Progenitor cell of endocrine pancreas (in vitro differentiated cells): ENCODE measurements around the gene BMPR1B. TPM values are rescaled to one million over a fixed set of nuclear protein-coding genes. Genes with fewer than 3 reads are reported as not detected.

Experiments used
- DNase-seq: peaks from one replicate; pipeline ENCODE4 v3.0.0; 2021; ENCODE audit warnings: low spot score; ENCODE audit not compliant: unreplicated experiment
- H3K27ac Mint-ChIP-seq: 2 replicates; pipeline ENCODE4 v1.8.0; 2021; ENCODE audit warnings: mild to moderate bottlenecking, moderate library complexity, mixed read lengths
- H3K27me3 Mint-ChIP-seq: 2 replicates; pipeline ENCODE4 v1.8.0; 2021; ENCODE audit warnings: mixed read lengths
- H3K36me3 Mint-ChIP-seq: 2 replicates; pipeline ENCODE4 v1.8.0; 2022; ENCODE audit warnings: mixed read lengths; ENCODE audit not compliant: insufficient read depth
- H3K4me1 Mint-ChIP-seq: 2 replicates; pipeline ENCODE4 v1.8.0; 2021; ENCODE audit warnings: low read depth, mixed read lengths
- H3K4me3 Mint-ChIP-seq: 2 replicates; pipeline ENCODE4 v1.8.0; 2021; ENCODE audit warnings: low read depth, mild to moderate bottlenecking, moderate library complexity, mixed read lengths
- H3K9me3 Mint-ChIP-seq: 2 replicates; pipeline ENCODE4 v1.8.0; 2021; ENCODE audit warnings: low read depth, mixed read lengths
- CTCF ChIP-seq: fragments of 200-600 bp; sonication (generic); IDR thresholded peaks from one replicate; pipeline ENCODE4 v1.5.0; 2021; ENCODE audit warnings: antibody characterized with exemption, mild to moderate bottlenecking; ENCODE audit not compliant: unreplicated experiment
- total RNA-seq: library from RNA; stranded (reverse); gene quantifications from 2 replicates; pipeline ENCODE4 v1.2.1, GENCODE V29; 2021

BMPR1B gene
- total RNA-seq, 1 donor from 2014 or later = 21.1 TPM

- Mint-ChIP-seq H3K4me3 (no peak overlapping the region), H3K9me3 (no peaks in the 10 kb centered on the region), H3K27ac (no peak overlapping the region), H3K4me1 (peaks cover 15% of the 10 kb centered on the region), H3K36me3 (no peaks in the 10 kb centered on the region), H3K27me3 (no peaks in the 10 kb centered on the region)
- TF ChIP-seq CTCF = no peak
- no peak for DNase-seq
Observed at GRCh38 chr4:94732358-94732698, 25.4 kb upstream of the BMPR1B start.

- Mint-ChIP-seq H3K4me3 (no peak overlapping the region), H3K4me1 (peaks cover 9% of the 10 kb centered on the region), H3K27me3 (no peaks in the 10 kb centered on the region), H3K36me3 (no peaks in the 10 kb centered on the region), H3K27ac (no peak overlapping the region), H3K9me3 (no peaks in the 10 kb centered on the region)
- no peak for DNase-seq
- no peak for TF ChIP-seq CTCF
Observed at GRCh38 chr4:94739741-94740140, 18.0 kb upstream of the BMPR1B start.

GRCh38 chr4:94741304-94741703 lies 16.5 kb upstream of the BMPR1B start:
- Mint-ChIP-seq H3K4me1 (peaks cover 9% of the 10 kb centered on the region), H3K27ac (no peak overlapping the region), H3K36me3 (no peaks in the 10 kb centered on the region), H3K9me3 (no peaks in the 10 kb centered on the region), H3K4me3 (no peak overlapping the region), H3K27me3 (no peaks in the 10 kb centered on the region)
- no peak for DNase-seq
- no peak for TF ChIP-seq CTCF

GRCh38 chr4:94743838-94744237 lies 13.9 kb upstream of the BMPR1B start:
- no peak for TF ChIP-seq CTCF
- Mint-ChIP-seq H3K4me1 (peaks cover 12% of the 10 kb centered on the region), H3K4me3 (no peak overlapping the region), H3K36me3 (no peaks in the 10 kb centered on the region), H3K27ac (no peak overlapping the region), H3K27me3 (no peaks in the 10 kb centered on the region), H3K9me3 (no peaks in the 10 kb centered on the region)
- no peak for DNase-seq

- no peak overlapping the region for H3K4me3 Mint-ChIP-seq
- H3K36me3 Mint-ChIP-seq = no peaks in the 10 kb centered on the region
- no peak for DNase-seq
- no peaks in the 10 kb centered on the region for H3K27me3 Mint-ChIP-seq
- TF ChIP-seq CTCF = no peak
- no peak overlapping the region for H3K27ac Mint-ChIP-seq
- peaks cover 14% of the 10 kb centered on the region for H3K4me1 Mint-ChIP-seq
- H3K9me3 Mint-ChIP-seq = no peaks in the 10 kb centered on the region
Observed at GRCh38 chr4:94744850-94745249, 12.9 kb upstream of the BMPR1B start.
